Prostate gland (tissue), 2 donors: ENCODE results near the gene TBC1D2B. TPM values are rescaled to one million over a fixed set of nuclear protein-coding genes. Genes with fewer than 3 reads are reported as not detected.
A peak's percentile ranks its signal among the peaks of the same experiment; 100 is the strongest.

ENCODE experiments used
- DNase-seq: peaks from one replicate; pipeline ENCODE4 v3.0.0-alpha.2; 2019; ENCODE audit warnings: low spot score
- H3K27ac ChIP-seq, 2 donors: fragments of 200-600 bp; sonication (generic); 2 replicates each; pipeline ENCODE4 v1.5.1; 2017 to 2019
- H3K27me3 ChIP-seq: fragments of 200-600 bp; sonication (generic); replicated peaks from 2 replicates; pipeline ENCODE4 v1.5.1; 2019; ENCODE audit not compliant: insufficient read depth
- H3K36me3 ChIP-seq, 2 donors: fragments of 200-600 bp; sonication (generic); 1 replicate in 1 of 2; 2 replicates in 1 of 2; pipeline versions ENCODE4 v1.5.1 to v1.8.1; 2017 to 2019
- H3K4me1 ChIP-seq: fragments of 200-600 bp; sonication (generic); replicated peaks from 2 replicates; pipeline ENCODE4 v1.5.1; 2019
- H3K4me3 ChIP-seq, 2 donors: fragments of 200-600 bp; sonication (generic); 2 replicates each; pipeline ENCODE4 v1.5.1; 2017 to 2019
- H3K9me3 ChIP-seq: fragments of 200-600 bp; sonication (generic); 2 replicates; pipeline ENCODE4 v1.5.1; 2017
- CTCF ChIP-seq, 4 experiments: fragments of 200-600 bp in 2 of 4; fragments of 450-650 bp in 2 of 4; sonication (generic) in 2 of 4; IDR thresholded peaks; 1 replicate in 3 of 4; 2 replicates in 1 of 4; pipeline ENCODE4 v1.5.1; 2016 to 2019; ENCODE audit warnings: antibody characterized with exemption in 4 of 4, mild to moderate bottlenecking in 2 of 4, moderate library complexity in 2 of 4
- POLR2A ChIP-seq: fragments of 450-650 bp; IDR thresholded peaks from one replicate; pipeline ENCODE4 v1.6.1; 2016; ENCODE audit warnings: antibody characterized with exemption, mild to moderate bottlenecking
- POLR2AphosphoS5 ChIP-seq: sonication (generic); formaldehyde crosslinking; IDR thresholded peaks from one replicate; pipeline ENCODE4 v1.6.1; 2017; ENCODE audit warnings: antibody characterized with exemption
- WGBS: methylation state at CpG from one replicate; pipeline ENCODE4 v1.1.5; 2018; 5-methylcytosine and 5-hydroxymethylcytosine counted together
- intact Hi-C: fragments of 100-400 bp; cut with DNase I; formaldehyde crosslinking; loops from one replicate; pipeline ENCODE4 v1.14.2; 2022
- total RNA-seq, 2 donors: library from RNA; depleted of rRNA; stranded (reverse); fragments of >200 nt; gene quantifications; one replicate each; pipeline ENCODE4 v1.1.0, GENCODE V29; 2016

The TBC1D2B gene
- total RNA-seq, 2 donors from 2014 or later, result 21.5 to 49.5 TPM

DNA sequence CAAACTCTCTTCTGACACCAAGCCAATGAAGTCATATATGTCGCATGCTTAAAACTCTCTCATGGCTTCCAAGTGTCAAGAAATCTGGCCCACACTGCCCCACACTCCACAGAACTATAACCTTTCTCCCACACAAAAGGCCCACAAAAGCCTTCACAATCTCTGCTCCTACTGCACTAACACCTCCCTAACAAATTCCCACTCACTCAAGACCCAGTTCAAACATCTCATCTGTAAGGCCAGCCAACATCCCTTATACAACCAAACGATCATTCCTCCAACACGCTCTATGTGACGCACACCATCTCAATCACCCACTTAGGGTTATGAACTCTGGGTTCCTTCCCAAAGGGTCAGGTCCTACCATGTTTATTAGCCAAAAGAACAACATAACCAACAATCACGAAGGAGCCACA lies 13.5 kb downstream of the TBC1D2B start:
- intact Hi-C loops, result no loop called here
- TF ChIP-seq CTCF (IDR thresholded peaks at IDR 0.05), result no peak
- TF ChIP-seq POLR2AphosphoS5, result no peak
- no peak for TF ChIP-seq POLR2A

GRCh38 chr15:78063217-78063616 lies 14.3 kb downstream of the TBC1D2B start:
- TF ChIP-seq POLR2AphosphoS5 (no peak), POLR2A (no peak), CTCF (IDR thresholded peaks at IDR 0.05) (no peak)
- Histone ChIP-seq H3K27ac (peak overlapping the region; percentile 5 to 30), H3K27me3 (no peaks in the 10 kb centered on the region), H3K36me3 (no peaks in the 10 kb centered on the region), H3K4me1 (peaks cover 36% of the 10 kb centered on the region), H3K4me3 (no peak overlapping the region), H3K9me3 (no peaks in the 10 kb centered on the region)
- intact Hi-C loops, result no loop called here
- no peak for DNase-seq

More for the DNA sequence above, 13.5 kb downstream of the TBC1D2B start:
- peaks cover 39% of the 10 kb centered on the region for H3K4me1 ChIP-seq
- no peak for DNase-seq
- H3K9me3 ChIP-seq, result no peaks in the 10 kb centered on the region
- 77% methylated on average over 5 of the region's 5 CpGs for WGBS
- peak overlapping the region; percentile 5 to 30 for H3K27ac ChIP-seq
- no peak overlapping the region for H3K4me3 ChIP-seq
- no peaks in the 10 kb centered on the region for H3K27me3 ChIP-seq
- H3K36me3 ChIP-seq, result no peaks in the 10 kb centered on the region

- intact Hi-C loops, result no loop called here
- Histone ChIP-seq H3K4me1 (peaks cover 31% of the 10 kb centered on the region), H3K27me3 (no peaks in the 10 kb centered on the region), H3K9me3 (no peaks in the 10 kb centered on the region), H3K27ac (peak overlapping the region; percentile 6 to 49), H3K36me3 (no peaks in the 10 kb centered on the region), H3K4me3 (no peak overlapping the region)
- no peak for TF ChIP-seq CTCF (IDR thresholded peaks at IDR 0.05)
- TF ChIP-seq POLR2AphosphoS5, result no peak
- no peak for TF ChIP-seq POLR2A
- no peak for DNase-seq
- WGBS, result 7% methylated on average over 6 of the region's 6 CpGs
Measured at GRCh38 chr15:78061963-78062427, 15.5 kb downstream of the TBC1D2B start.

GRCh38 chr15:78060232-78060631 lies 17.3 kb downstream of the TBC1D2B start:
- TF ChIP-seq POLR2A (no peak), CTCF (IDR thresholded peaks at IDR 0.05) (no peak), POLR2AphosphoS5 (no peak)
- Histone ChIP-seq H3K27me3 (no peaks in the 10 kb centered on the region), H3K9me3 (no peaks in the 10 kb centered on the region), H3K4me1 (peaks cover 27% of the 10 kb centered on the region), H3K36me3 (no peaks in the 10 kb centered on the region), H3K27ac (peak overlapping the region in 1 of 2 donors; percentile 28), H3K4me3 (no peak overlapping the region)
- WGBS, result 86% methylated on average over 5 of the region's 5 CpGs
- no peak for DNase-seq
- intact Hi-C loops, result no loop called here

- no peak for DNase-seq
- no peaks in the 10 kb centered on the region for H3K9me3 ChIP-seq
- H3K4me1 ChIP-seq, result peaks cover 27% of the 10 kb centered on the region
- intact Hi-C loops, result no loop called here
- no peaks in the 10 kb centered on the region for H3K27me3 ChIP-seq
- no peaks in the 10 kb centered on the region for H3K36me3 ChIP-seq
- TF ChIP-seq POLR2A, result no peak
- TF ChIP-seq POLR2AphosphoS5, result no peak
- TF ChIP-seq CTCF (IDR thresholded peaks at IDR 0.05), result no peak
- WGBS, result 84% methylated on average over 3 of the region's 3 CpGs
- peak overlapping the region in 1 of 2 donors; percentile 28 for H3K27ac ChIP-seq
- H3K4me3 ChIP-seq, result no peak overlapping the region
Measured at GRCh38 chr15:78059110-78059839, 18.2 kb downstream of the TBC1D2B start.
